ENCODE measurements around the gene ARHGAP24. TPM values are rescaled to one million over a fixed set of nuclear protein-coding genes. Genes with fewer than 3 reads are reported as not detected.
A peak's percentile ranks its signal among the peaks of the same experiment; 100 is the strongest.

Gene ARHGAP24
- total RNA-seq, 1 donor from 2014 or later: 1.5 TPM

DNA sequence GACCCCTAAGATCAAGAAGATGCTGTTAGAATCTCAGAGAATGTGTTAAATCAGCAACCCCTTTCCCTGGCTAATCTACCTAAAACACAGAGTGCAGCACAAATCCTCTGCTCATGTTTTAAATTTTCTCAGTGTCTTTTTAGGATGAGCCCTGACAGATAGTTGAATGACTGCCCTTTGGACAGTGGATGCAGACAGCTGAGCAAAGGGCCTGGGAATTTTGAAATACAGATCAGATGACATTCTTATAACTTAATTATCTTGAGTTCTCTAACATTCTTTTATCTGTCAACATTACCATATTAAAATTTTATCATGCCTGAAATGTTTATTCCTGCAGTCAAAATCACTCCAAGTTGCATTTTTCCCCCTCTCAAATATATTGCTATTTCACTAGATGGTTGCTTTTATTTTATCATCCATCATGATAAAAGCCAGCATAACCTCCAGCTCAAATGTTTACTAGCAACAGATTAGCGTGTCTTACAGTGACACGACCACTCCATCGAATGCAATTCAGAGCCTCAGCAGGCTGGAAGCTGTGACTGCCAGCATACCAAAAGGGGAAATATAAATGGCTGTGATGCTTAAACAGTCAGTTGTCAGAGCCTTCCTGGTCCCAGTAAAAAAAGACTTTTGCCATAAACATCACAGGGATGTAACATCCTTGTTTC lies 22.8 kb upstream of the ARHGAP24 start:
- Mint-ChIP-seq H3K36me3 (ENCODE audit: low read depth) (no peaks in the 10 kb centered on the region), H3K27ac (ENCODE audit: unreplicated experiment) (no peak overlapping the region), H3K4me1 (no peaks in the 10 kb centered on the region), H3K9me3 (no peaks in the 10 kb centered on the region), H3K4me3 (no peak overlapping the region), H3K27me3 (ENCODE audit: low read depth) (no peaks in the 10 kb centered on the region)
- no peak for DNase-seq (ENCODE audit: low read depth, low spot score)
- TF ChIP-seq, protein P1, sequence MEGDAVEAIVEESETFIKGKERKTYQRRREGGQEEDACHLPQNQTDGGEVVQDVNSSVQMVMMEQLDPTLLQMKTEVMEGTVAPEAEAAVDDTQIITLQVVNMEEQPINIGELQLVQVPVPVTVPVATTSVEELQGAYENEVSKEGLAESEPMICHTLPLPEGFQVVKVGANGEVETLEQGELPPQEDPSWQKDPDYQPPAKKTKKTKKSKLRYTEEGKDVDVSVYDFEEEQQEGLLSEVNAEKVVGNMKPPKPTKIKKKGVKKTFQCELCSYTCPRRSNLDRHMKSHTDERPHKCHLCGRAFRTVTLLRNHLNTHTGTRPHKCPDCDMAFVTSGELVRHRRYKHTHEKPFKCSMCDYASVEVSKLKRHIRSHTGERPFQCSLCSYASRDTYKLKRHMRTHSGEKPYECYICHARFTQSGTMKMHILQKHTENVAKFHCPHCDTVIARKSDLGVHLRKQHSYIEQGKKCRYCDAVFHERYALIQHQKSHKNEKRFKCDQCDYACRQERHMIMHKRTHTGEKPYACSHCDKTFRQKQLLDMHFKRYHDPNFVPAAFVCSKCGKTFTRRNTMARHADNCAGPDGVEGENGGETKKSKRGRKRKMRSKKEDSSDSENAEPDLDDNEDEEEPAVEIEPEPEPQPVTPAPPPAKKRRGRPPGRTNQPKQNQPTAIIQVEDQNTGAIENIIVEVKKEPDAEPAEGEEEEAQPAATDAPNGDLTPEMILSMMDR (conservative IDR thresholded peaks at IDR 0.05): no peak

DNA sequence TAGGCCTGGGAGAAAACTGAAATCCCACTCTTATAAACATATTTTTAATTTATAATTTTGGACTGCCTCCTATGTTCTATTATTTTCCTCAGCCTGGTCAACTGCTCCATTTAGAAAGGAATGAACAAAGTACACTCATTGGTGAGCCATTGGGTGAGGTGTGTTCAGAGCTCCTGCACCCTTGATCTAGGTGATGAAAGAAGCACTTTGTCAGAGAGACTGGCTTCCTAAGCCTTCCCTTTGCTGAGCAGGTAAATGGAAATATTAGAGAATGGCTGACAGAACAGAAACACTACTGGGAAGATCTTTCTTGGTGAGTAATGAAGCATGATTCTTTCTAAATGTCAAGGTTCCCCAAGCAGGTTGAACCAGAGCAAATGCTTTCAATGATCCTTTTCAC lies 19.0 kb upstream of the ARHGAP24 start:
- Mint-ChIP-seq H3K27ac (ENCODE audit: unreplicated experiment) (no peak overlapping the region), H3K4me1 (peaks cover 4% of the 10 kb centered on the region), H3K4me3 (no peak overlapping the region), H3K9me3 (peaks cover 3% of the 10 kb centered on the region), H3K27me3 (ENCODE audit: low read depth) (no peaks in the 10 kb centered on the region), H3K36me3 (ENCODE audit: low read depth) (no peaks in the 10 kb centered on the region)
- TF ChIP-seq, protein P1 (conservative IDR thresholded peaks at IDR 0.05): no peak
- DNase-seq (ENCODE audit: low read depth, low spot score): no peak

DNA sequence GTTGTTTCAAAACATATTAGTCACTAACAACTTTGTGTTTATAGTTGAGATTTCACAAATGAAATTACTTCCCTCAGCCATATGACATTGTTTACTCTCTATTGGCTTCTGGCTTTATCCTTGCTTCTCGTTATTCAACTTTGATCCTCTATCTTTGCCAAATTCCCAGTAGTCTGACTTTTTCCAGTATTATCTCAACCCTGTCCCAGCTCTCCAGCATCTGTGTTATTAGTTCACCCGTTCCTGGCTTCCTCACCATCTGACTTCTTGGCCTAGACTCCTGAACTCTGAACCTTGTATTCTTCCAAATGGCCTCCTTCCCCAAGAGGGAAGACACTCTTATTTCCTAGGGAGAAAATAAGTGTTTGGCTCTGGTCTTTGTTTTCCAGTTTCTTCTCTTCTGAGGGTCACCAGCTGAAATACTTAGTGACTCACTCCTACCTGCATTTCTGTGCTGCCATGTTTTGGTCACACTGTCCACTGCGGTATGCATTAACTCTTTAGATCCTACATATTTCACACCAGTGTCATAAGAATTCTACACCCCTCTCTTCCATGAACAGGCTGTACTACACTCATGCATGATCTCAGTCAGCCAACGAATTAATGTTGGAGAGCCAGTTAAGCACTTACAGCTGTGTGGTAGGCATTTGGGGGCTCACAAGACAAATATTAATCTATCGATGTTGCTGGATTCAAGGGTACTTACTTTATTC lies 17.0 kb upstream of the ARHGAP24 start:
- H3K27me3 Mint-ChIP-seq (ENCODE audit: low read depth): no peaks in the 10 kb centered on the region
- DNase-seq (ENCODE audit: low read depth, low spot score): no peak
- no peak overlapping the region for H3K27ac Mint-ChIP-seq (ENCODE audit: unreplicated experiment)
- H3K9me3 Mint-ChIP-seq: peaks cover 6% of the 10 kb centered on the region
- H3K4me1 Mint-ChIP-seq: peaks cover 7% of the 10 kb centered on the region
- H3K36me3 Mint-ChIP-seq (ENCODE audit: low read depth): no peaks in the 10 kb centered on the region
- TF ChIP-seq, protein P1 (conservative IDR thresholded peaks at IDR 0.05): no peak
- no peak overlapping the region for H3K4me3 Mint-ChIP-seq

DNA sequence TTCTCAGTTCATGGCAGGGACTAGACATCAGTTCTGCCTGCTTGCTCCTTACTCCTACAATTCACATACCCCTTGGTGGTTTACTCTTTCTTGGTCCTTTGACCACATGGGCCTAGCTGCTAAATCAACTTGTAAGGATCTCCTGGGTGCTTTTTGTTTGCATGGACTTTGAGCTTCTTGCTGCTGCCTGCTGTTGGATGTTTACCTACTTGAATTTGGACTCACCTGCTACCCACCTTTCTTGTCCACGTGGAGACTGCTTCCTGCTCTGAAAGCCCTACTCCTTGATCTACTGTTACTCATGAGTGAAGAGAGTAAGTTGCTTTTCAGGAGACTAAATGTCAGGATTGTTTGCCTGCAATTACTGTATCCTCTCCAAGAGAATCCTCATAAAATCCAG lies 15.2 kb upstream of the ARHGAP24 start:
- DNase-seq (ENCODE audit: low read depth, low spot score): no peak
- Mint-ChIP-seq H3K27me3 (ENCODE audit: low read depth) (no peaks in the 10 kb centered on the region), H3K36me3 (ENCODE audit: low read depth) (no peaks in the 10 kb centered on the region), H3K4me3 (no peak overlapping the region), H3K27ac (ENCODE audit: unreplicated experiment) (no peak overlapping the region), H3K9me3 (peaks cover 6% of the 10 kb centered on the region), H3K4me1 (peaks cover 7% of the 10 kb centered on the region)
- TF ChIP-seq, protein P1 (conservative IDR thresholded peaks at IDR 0.05): no peak

DNA sequence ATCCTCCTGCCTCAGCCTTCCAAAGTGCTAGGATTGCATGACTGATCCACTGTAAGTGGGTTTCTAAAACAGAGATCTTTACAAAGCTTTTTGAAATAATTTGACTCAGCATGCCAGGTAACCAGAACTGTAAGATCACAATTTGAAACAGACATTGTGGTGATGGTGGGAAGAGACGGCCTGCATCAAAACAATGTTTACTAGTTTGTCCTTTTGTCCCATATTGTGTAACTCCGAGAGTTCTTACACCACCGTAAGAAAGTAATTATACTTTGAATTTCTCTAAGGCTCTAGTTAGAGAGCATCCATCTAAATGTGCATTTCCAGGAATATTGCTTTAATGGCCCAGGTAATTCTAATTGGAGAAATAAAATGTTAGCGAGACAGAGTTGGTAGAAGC lies 594 bp upstream of the ARHGAP24 start:
- peaks cover 10% of the 10 kb centered on the region for H3K4me1 Mint-ChIP-seq
- TF ChIP-seq, protein P1 (conservative IDR thresholded peaks at IDR 0.05): no peak
- no peak overlapping the region for H3K27ac Mint-ChIP-seq (ENCODE audit: unreplicated experiment)
- DNase-seq (ENCODE audit: low read depth, low spot score): no peak
- H3K9me3 Mint-ChIP-seq: no peaks in the 10 kb centered on the region
- H3K4me3 Mint-ChIP-seq: peak overlapping the region; percentile 95
- no peaks in the 10 kb centered on the region for H3K36me3 Mint-ChIP-seq (ENCODE audit: low read depth)
- H3K27me3 Mint-ChIP-seq (ENCODE audit: low read depth): peaks cover 18% of the 10 kb centered on the region

Measured in neural crest cell (in vitro differentiated cells).